HFF-Myc (cell line): Measurements from ENCODE around the gene RERE.

ENCODE experiments used
- DNase-seq: peaks from one replicate; pipeline ENCODE4 v3.0.0-alpha.2; 2011; ENCODE audit warnings: low read depth; ENCODE audit errors: extremely low read depth
- H3K4me3 ChIP-seq: replicated peaks from 2 replicates; pipeline ENCODE4 v1.5.1; 2011; ENCODE audit warnings: low read depth, mild to moderate bottlenecking, control low read depth, low read length
- CTCF ChIP-seq: IDR thresholded peaks from 2 replicates; pipeline ENCODE4 v1.5.1; 2012; ENCODE audit warnings: mild to moderate bottlenecking, low read depth, low read length, control low read depth; ENCODE audit errors: missing control alignments

RERE gene

GRCh38 chr1:8720347-8720746 is 97.1 kb downstream of the RERE start:
- no peak for TF ChIP-seq CTCF
- no peak overlapping the region for H3K4me3 ChIP-seq
- DNase-seq: no peak

- DNase-seq: no peak
- peak; percentile 26 for TF ChIP-seq CTCF
- H3K4me3 ChIP-seq: no peak overlapping the region
Measured at GRCh38 chr1:8718850-8719361, 98.5 kb downstream of the RERE start.

GRCh38 chr1:8717148-8717547 is 100.3 kb downstream of the RERE start:
- no peak overlapping the region for H3K4me3 ChIP-seq
- no peak for TF ChIP-seq CTCF
- no peak for DNase-seq

- H3K4me3 ChIP-seq: no peak overlapping the region
- DNase-seq: no peak
- no peak for TF ChIP-seq CTCF
Measured at GRCh38 chr1:8716238-8716637, 101.2 kb downstream of the RERE start.

- H3K4me3 ChIP-seq: no peak overlapping the region
- TF ChIP-seq CTCF: no peak
- DNase-seq: no peak
Measured at GRCh38 chr1:8714173-8714572, 103.3 kb downstream of the RERE start.

GRCh38 chr1:8712413-8713231 is 104.8 kb downstream of the RERE start:
- H3K4me3 ChIP-seq: no peak overlapping the region

More at GRCh38 chr1:8712413-8713231, 104.8 kb downstream of the RERE start:
- DNase-seq: peak; percentile 73
- no peak for TF ChIP-seq CTCF
